Lower lobe of right lung (tissue), 2 donors: ENCODE data around the gene LONRF2. TPM values are rescaled to one million over a fixed set of nuclear protein-coding genes. Genes with fewer than 3 reads are reported as not detected.

Experiments
- ATAC-seq, 2 donors: fragments of 200-7000 bp; cut with Tn5 transposase; one replicate each; pipeline ENCODE4 v1.9.1; 2020 to 2022; ENCODE audit warnings: mild to moderate bottlenecking in 2 of 2, moderate library complexity in 2 of 2
- DNase-seq: peaks from one replicate; pipeline ENCODE4 v3.0.0-alpha.2; 2020
- H3K27ac ChIP-seq: fragments of 200-600 bp; one replicate; pipeline ENCODE4 v1.8.0; 2022
- H3K27me3 ChIP-seq: fragments of 200-600 bp; one replicate; pipeline ENCODE4 v1.8.0; 2022; ENCODE audit warnings: low read depth
- H3K36me3 ChIP-seq: fragments of 200-600 bp; one replicate; pipeline ENCODE4 v1.8.0; 2022; ENCODE audit warnings: mild to moderate bottlenecking
- H3K4me1 ChIP-seq: fragments of 200-600 bp; one replicate; pipeline ENCODE4 v1.8.0; 2022
- H3K4me3 ChIP-seq: fragments of 200-600 bp; one replicate; pipeline ENCODE4 v1.8.0; 2022; ENCODE audit warnings: mild to moderate bottlenecking
- H3K9me3 ChIP-seq: fragments of 200-600 bp; one replicate; pipeline ENCODE4 v1.8.0; 2022
- CTCF ChIP-seq: fragments of 200-600 bp; IDR thresholded peaks from one replicate; pipeline ENCODE4 v1.8.0; 2022; ENCODE audit warnings: antibody characterized with exemption, mild to moderate bottlenecking
- intact Hi-C: fragments of 100-400 bp; cut with DNase I; formaldehyde crosslinking; loops from one replicate; pipeline ENCODE4 v1.11.0; 2022
- total RNA-seq: library from RNA; stranded (reverse); fragmentation: NEBNext Ultra II Directional; extraction: Animal tissue kit (Norgen Biotek cat#: 25700); gene quantifications from one replicate; pipeline ENCODE4 v1.2.1, GENCODE V29; 2021
- donor health status: DM: no; HTN: yes; CAD: no; lungs with severe emphysema.

The LONRF2 gene
- total RNA-seq, 1 donor from 2014 or later: 2.1 TPM

DNA sequence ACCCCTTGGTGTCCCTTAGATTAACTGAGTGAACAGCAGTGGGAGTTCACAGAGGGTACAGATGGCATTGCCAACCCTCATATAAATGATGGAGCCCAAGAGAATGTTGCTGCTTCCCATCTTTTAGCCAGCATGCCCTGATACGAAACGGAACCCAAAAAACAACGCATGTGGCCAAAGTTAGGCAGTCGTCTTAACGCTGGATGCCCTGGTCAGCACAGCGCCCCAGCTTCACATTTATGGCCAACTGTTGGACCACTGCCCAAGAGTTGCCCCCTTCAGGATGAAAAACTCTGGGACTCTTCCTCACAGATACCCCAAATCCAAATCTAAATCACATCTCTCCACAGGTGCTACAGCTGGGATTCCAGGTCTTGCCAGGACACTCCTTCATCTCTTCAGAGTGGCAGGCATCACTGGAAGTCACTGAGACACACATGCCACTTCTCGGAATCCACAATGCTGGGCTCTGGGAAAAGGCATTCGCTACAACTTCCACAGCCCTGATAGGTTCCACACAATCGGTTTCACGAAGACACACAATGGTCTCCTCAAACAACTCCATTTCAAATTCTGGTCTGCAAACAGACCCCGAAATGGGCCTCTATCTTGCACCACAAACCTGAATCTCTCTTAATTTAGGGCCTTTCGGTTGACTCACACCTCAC, 44.6 kb downstream of the LONRF2 start:
- ATAC-seq: no peak
- no peaks in the 10 kb centered on the region for H3K9me3 ChIP-seq
- intact Hi-C loops: no loop called here
- no peak overlapping the region for H3K4me3 ChIP-seq
- no peak for TF ChIP-seq CTCF
- H3K4me1 ChIP-seq: no peaks in the 10 kb centered on the region
- no peak for DNase-seq
- H3K27ac ChIP-seq: no peak overlapping the region
- H3K27me3 ChIP-seq: no peaks in the 10 kb centered on the region
- no peaks in the 10 kb centered on the region for H3K36me3 ChIP-seq

- Histone ChIP-seq H3K4me1 (no peaks in the 10 kb centered on the region), H3K36me3 (no peaks in the 10 kb centered on the region)
- no peak for DNase-seq
These were observed 45.6 kb downstream of the LONRF2 start for GRCh38 chr2:100276716-100277115.

GRCh38 chr2:100275200-100275589, 47.1 kb downstream of the LONRF2 start:
- no peaks in the 10 kb centered on the region for H3K36me3 ChIP-seq
- H3K9me3 ChIP-seq: no peaks in the 10 kb centered on the region
- no peaks in the 10 kb centered on the region for H3K4me1 ChIP-seq
- intact Hi-C loops: no loop called here
- H3K27ac ChIP-seq: no peak overlapping the region
- no peak for TF ChIP-seq CTCF
- DNase-seq: no peak
- no peak for ATAC-seq
- H3K27me3 ChIP-seq: no peaks in the 10 kb centered on the region
- H3K4me3 ChIP-seq: no peak overlapping the region

More at GRCh38 chr2:100276716-100277115, 45.6 kb downstream of the LONRF2 start:
- no peaks in the 10 kb centered on the region for H3K27me3 ChIP-seq
- no peaks in the 10 kb centered on the region for H3K9me3 ChIP-seq
- no peak overlapping the region for H3K27ac ChIP-seq
- H3K4me3 ChIP-seq: no peak overlapping the region
- intact Hi-C loops: no loop called here
- no peak for ATAC-seq
- TF ChIP-seq CTCF: no peak

GRCh38 chr2:100274566-100275199, 47.6 kb downstream of the LONRF2 start:
- no peak for DNase-seq
- intact Hi-C loops: no loop called here
- ATAC-seq: no peak
- Histone ChIP-seq H3K4me1 (no peaks in the 10 kb centered on the region), H3K27me3 (no peaks in the 10 kb centered on the region), H3K36me3 (no peaks in the 10 kb centered on the region), H3K4me3 (no peak overlapping the region), H3K9me3 (no peaks in the 10 kb centered on the region), H3K27ac (no peak overlapping the region)
- no peak for TF ChIP-seq CTCF

DNA sequence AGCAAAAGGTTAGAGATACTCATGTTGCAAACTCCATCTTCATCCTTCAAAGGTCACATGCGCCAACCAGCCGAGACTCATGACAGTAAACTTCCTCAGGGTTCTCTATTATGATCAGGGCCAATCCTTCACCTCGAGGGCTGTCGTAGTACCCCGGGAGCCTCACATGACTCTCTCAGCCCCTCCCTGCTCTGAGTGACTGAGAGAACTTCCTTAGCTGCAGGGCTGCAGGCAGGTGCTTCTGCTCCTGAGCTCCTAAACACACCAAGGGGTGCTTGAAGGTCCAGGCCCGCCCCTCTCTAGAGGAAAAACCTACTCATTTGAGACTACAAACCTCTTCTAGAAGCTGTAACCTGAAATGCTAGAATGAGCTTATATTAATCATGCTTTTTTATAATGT, 48.2 kb downstream of the LONRF2 start:
- H3K9me3 ChIP-seq: no peaks in the 10 kb centered on the region
- DNase-seq (no peak), ATAC-seq (peak; percentile 29 to 58)
- H3K36me3 ChIP-seq: no peaks in the 10 kb centered on the region
- no peak overlapping the region for H3K4me3 ChIP-seq
- no peaks in the 10 kb centered on the region for H3K27me3 ChIP-seq
- no peak overlapping the region for H3K27ac ChIP-seq
- TF ChIP-seq CTCF: no peak
- no peaks in the 10 kb centered on the region for H3K4me1 ChIP-seq
- intact Hi-C loops: no loop called here
